ENCODE data around the gene LMBR1. TPM values are rescaled to one million over a fixed set of nuclear protein-coding genes. Genes with fewer than 3 reads are reported as not detected.
"Not testable (repeated sequence)": the region's sequence is repeated elsewhere in the genome, so short reads cannot be mapped to it uniquely, and the experiment has no call there.

Gene LMBR1
- total RNA-seq, 1 donor from 2014 or later, result 49.7 TPM

GRCh38 chr7:156639426-156640256 lies 253.3 kb downstream of the LMBR1 start:
- DNase-seq (ENCODE audit: low read depth), result no peak
- no peaks in the 10 kb centered on the region for H4K20me1 ChIP-seq (ENCODE audit: insufficient read depth, low read length)
- Mint-ChIP-seq H3K36me3 (ENCODE audit: low read depth, unreplicated experiment) (no peaks in the 10 kb centered on the region), H3K4me3 (ENCODE audit: unreplicated experiment) (peak overlapping the region; percentile 89), H3K27ac (ENCODE audit: unreplicated experiment) (peak overlapping the region; percentile 92), H3K9me3 (ENCODE audit: unreplicated experiment) (peaks cover 7% of the 10 kb centered on the region), H3K27me3 (ENCODE audit: low read depth, unreplicated experiment) (no peaks in the 10 kb centered on the region), H3K4me1 (ENCODE audit: low read depth, unreplicated experiment) (peaks cover 7% of the 10 kb centered on the region)
- H3K36me3 ChIP-seq (ENCODE audit: insufficient read depth, low read length), result no peaks in the 10 kb centered on the region
- FAIRE-seq, result no peak
- peak overlapping the region; percentile 68 for H3K4me3 ChIP-seq (ENCODE audit: insufficient read depth, low read depth, low read length)
- peaks cover 3% of the 10 kb centered on the region for H3K4me1 ChIP-seq (ENCODE audit: insufficient read depth, low read length)
- peak overlapping the region; percentile 94 for H2AFZ ChIP-seq (ENCODE audit: low read depth, low read length)
- H3K9ac ChIP-seq (ENCODE audit: low read length), result peak overlapping the region; percentile 69
- peak overlapping the region; percentile 82 for H3K4me2 ChIP-seq (ENCODE audit: low read length)
- H3K27me3 ChIP-seq (ENCODE audit: insufficient read depth, low read length), result no peaks in the 10 kb centered on the region
- TF ChIP-seq EZH2 (IDR thresholded peaks at IDR 0.05; ENCODE audit: insufficient read depth, low read length) (no peak), CTCF (IDR thresholded peaks at IDR 0.05; ENCODE audit: insufficient read depth, low read depth, low read length) (no peak)
- H3K27ac ChIP-seq (ENCODE audit: low read depth, low read length), result peak overlapping the region; percentile 33
- peaks cover 17% of the 10 kb centered on the region for H3K79me2 ChIP-seq (ENCODE audit: insufficient read depth, low read length)
- H3K9me3 ChIP-seq (ENCODE audit: insufficient read depth, low read depth, low read length), result no peaks in the 10 kb centered on the region

GRCh38 chr7:156638443-156639077 lies 254.4 kb downstream of the LMBR1 start:
- peaks cover 3% of the 10 kb centered on the region for H3K4me1 ChIP-seq (ENCODE audit: insufficient read depth, low read length)
- Mint-ChIP-seq H3K4me3 (ENCODE audit: unreplicated experiment) (peak overlapping the region; percentile 89), H3K27me3 (ENCODE audit: low read depth, unreplicated experiment) (no peaks in the 10 kb centered on the region), H3K9me3 (ENCODE audit: unreplicated experiment) (peaks cover 7% of the 10 kb centered on the region), H3K27ac (ENCODE audit: unreplicated experiment) (no peak overlapping the region), H3K36me3 (ENCODE audit: low read depth, unreplicated experiment) (no peaks in the 10 kb centered on the region), H3K4me1 (ENCODE audit: low read depth, unreplicated experiment) (peaks cover 7% of the 10 kb centered on the region)
- no peak for TF ChIP-seq CTCF (IDR thresholded peaks at IDR 0.05; ENCODE audit: insufficient read depth, low read depth, low read length)
- TF ChIP-seq EZH2 (IDR thresholded peaks at IDR 0.05; ENCODE audit: insufficient read depth, low read length), result no peak
- no peaks in the 10 kb centered on the region for H3K36me3 ChIP-seq (ENCODE audit: insufficient read depth, low read length)
- H3K9ac ChIP-seq (ENCODE audit: low read length), result no peak overlapping the region
- H2AFZ ChIP-seq (ENCODE audit: low read depth, low read length), result no peak overlapping the region
- no peaks in the 10 kb centered on the region for H3K27me3 ChIP-seq (ENCODE audit: insufficient read depth, low read length)
- H4K20me1 ChIP-seq (ENCODE audit: insufficient read depth, low read length), result no peaks in the 10 kb centered on the region
- H3K4me2 ChIP-seq (ENCODE audit: low read length), result peak overlapping the region; percentile 19
- FAIRE-seq (no peak), DNase-seq (ENCODE audit: low read depth) (no peak)
- H3K27ac ChIP-seq (ENCODE audit: low read depth, low read length), result no peak overlapping the region
- peaks cover 17% of the 10 kb centered on the region for H3K79me2 ChIP-seq (ENCODE audit: insufficient read depth, low read length)
- H3K9me3 ChIP-seq (ENCODE audit: insufficient read depth, low read depth, low read length), result no peaks in the 10 kb centered on the region
- no peak overlapping the region for H3K4me3 ChIP-seq (ENCODE audit: insufficient read depth, low read depth, low read length)

GRCh38 chr7:156637093-156637492 lies 255.9 kb downstream of the LMBR1 start:
- H3K36me3 Mint-ChIP-seq (ENCODE audit: low read depth, unreplicated experiment); H2AFZ ChIP-seq (ENCODE audit: low read depth, low read length); H3K27ac Mint-ChIP-seq (ENCODE audit: unreplicated experiment); FAIRE-seq; H3K27ac ChIP-seq (ENCODE audit: low read depth, low read length); H3K27me3 Mint-ChIP-seq (ENCODE audit: low read depth, unreplicated experiment); H3K4me3 Mint-ChIP-seq (ENCODE audit: unreplicated experiment); H3K27me3 ChIP-seq (ENCODE audit: insufficient read depth, low read length); H3K4me3 ChIP-seq (ENCODE audit: insufficient read depth, low read depth, low read length); H3K9me3 Mint-ChIP-seq (ENCODE audit: unreplicated experiment); H3K4me1 ChIP-seq (ENCODE audit: insufficient read depth, low read length); H3K36me3 ChIP-seq (ENCODE audit: insufficient read depth, low read length); H3K4me1 Mint-ChIP-seq (ENCODE audit: low read depth, unreplicated experiment); DNase-seq (ENCODE audit: low read depth); H3K9ac ChIP-seq (ENCODE audit: low read length); H3K4me2 ChIP-seq (ENCODE audit: low read length); H3K9me3 ChIP-seq (ENCODE audit: insufficient read depth, low read depth, low read length); H4K20me1 ChIP-seq (ENCODE audit: insufficient read depth, low read length): not testable (repeated sequence)
- peaks cover 17% of the 10 kb centered on the region for H3K79me2 ChIP-seq (ENCODE audit: insufficient read depth, low read length)

Measured in astrocyte (in vitro differentiated cells and primary cell).